Ascending aorta (tissue), 2 donors: ENCODE data around the gene TLL2. TPM values are rescaled to one million over a fixed set of nuclear protein-coding genes. Genes with fewer than 3 reads are reported as not detected.

Experiments used
- DNase-seq, 2 donors: peaks; one replicate each; pipeline ENCODE4 v3.0.0-alpha.2; 2019; ENCODE audit warnings: low spot score in 2 of 2
- H3K27ac ChIP-seq, 2 donors: fragments of 200-600 bp; sonication (generic); one replicate each; pipeline ENCODE4 v1.5.1; 2016 to 2017; ENCODE audit warnings: mild to moderate bottlenecking in 1 of 2
- H3K27me3 ChIP-seq: fragments of 200-600 bp; sonication (generic); one replicate; pipeline ENCODE4 v1.5.1; 2017
- H3K36me3 ChIP-seq, 2 donors: fragments of 200-600 bp; sonication (generic); one replicate each; pipeline ENCODE4 v1.5.1; 2016
- H3K4me1 ChIP-seq, 2 donors: fragments of 200-600 bp; sonication (generic); one replicate each; pipeline ENCODE4 v1.5.1; 2016 to 2017; ENCODE audit warnings: mild to moderate bottlenecking in 1 of 2
- H3K4me3 ChIP-seq, 2 donors: fragments of 200-600 bp; sonication (generic); one replicate each; pipeline ENCODE4 v1.5.1; 2016 to 2017; ENCODE audit warnings: mild to moderate bottlenecking in 1 of 2
- H3K9me3 ChIP-seq, 2 donors: fragments of 200-600 bp; sonication (generic); one replicate each; pipeline ENCODE4 v1.5.1; 2016
- CTCF ChIP-seq, 3 experiments: fragments of 200-600 bp in 2 of 3; fragments of 450-650 bp in 1 of 3; sonication (generic) in 2 of 3; IDR thresholded peaks; one replicate each; pipeline ENCODE4 v1.5.1; 2016 to 2019; ENCODE audit warnings: antibody characterized with exemption in 3 of 3, mild to moderate bottlenecking in 1 of 3, moderate library complexity in 1 of 3
- intact Hi-C: fragments of 100-400 bp; cut with DNase I; formaldehyde crosslinking; loops from one replicate; pipeline ENCODE4 v1.15.1; 2023
- total RNA-seq: library from RNA; depleted of rRNA; stranded (reverse); fragments of >200 nt; gene quantifications from one replicate; pipeline ENCODE4 v1.1.0, GENCODE V29; 2016

The TLL2 gene
- total RNA-seq, 1 donor from 2014 or later, result not detected

GRCh38 chr10:96419351-96419750, 94.4 kb downstream of the TLL2 start:
- H3K27me3 ChIP-seq, result no peaks in the 10 kb centered on the region
- DNase-seq, result no peak
- no peak for TF ChIP-seq CTCF (IDR thresholded peaks at IDR 0.05)
- no peak overlapping the region for H3K4me3 ChIP-seq
- H3K36me3 ChIP-seq, result no peaks in the 10 kb centered on the region
- no peak overlapping the region for H3K27ac ChIP-seq
- intact Hi-C loops, result no loop called here
- no peaks in the 10 kb centered on the region for H3K4me1 ChIP-seq
- no peaks in the 10 kb centered on the region for H3K9me3 ChIP-seq

- intact Hi-C loops, result no loop called here
- Histone ChIP-seq H3K4me3 (no peak overlapping the region), H3K36me3 (no peaks in the 10 kb centered on the region), H3K27ac (no peak overlapping the region), H3K27me3 (no peaks in the 10 kb centered on the region), H3K9me3 (no peaks in the 10 kb centered on the region), H3K4me1 (no peaks in the 10 kb centered on the region)
- no peak for DNase-seq
- no peak for TF ChIP-seq CTCF (IDR thresholded peaks at IDR 0.05)
Observed at GRCh38 chr10:96418582-96418981, 95.1 kb downstream of the TLL2 start.

- H3K27ac ChIP-seq, result no peak overlapping the region
- H3K4me1 ChIP-seq, result no peaks in the 10 kb centered on the region
- no peaks in the 10 kb centered on the region for H3K9me3 ChIP-seq
- no peak for TF ChIP-seq CTCF (IDR thresholded peaks at IDR 0.05)
- H3K36me3 ChIP-seq, result no peaks in the 10 kb centered on the region
- no peak overlapping the region for H3K4me3 ChIP-seq
- no peaks in the 10 kb centered on the region for H3K27me3 ChIP-seq
- intact Hi-C loops, result no loop called here
- DNase-seq, result no peak
Observed at GRCh38 chr10:96417441-96417840, 96.3 kb downstream of the TLL2 start.

DNA sequence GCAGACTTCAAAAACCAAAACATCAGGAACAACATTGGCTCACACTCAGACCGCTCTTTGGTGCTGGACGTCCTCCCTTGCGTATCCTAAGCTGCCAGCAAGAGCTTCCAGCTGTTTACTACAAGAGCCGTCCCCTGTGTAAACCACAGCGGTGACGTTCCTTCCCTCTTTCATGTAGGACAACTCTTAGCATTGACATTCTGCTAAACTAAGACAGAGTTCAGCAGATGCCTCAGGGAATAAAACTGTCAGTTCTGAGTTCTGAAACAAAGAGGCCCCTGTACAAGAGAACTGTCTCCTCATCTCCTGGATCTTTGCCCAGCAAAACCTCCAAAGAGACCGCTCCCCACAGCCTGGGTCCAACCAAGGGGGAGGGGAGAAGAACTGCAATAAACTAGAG, 97.1 kb downstream of the TLL2 start:
- DNase-seq, result no peak
- no peaks in the 10 kb centered on the region for H3K9me3 ChIP-seq
- intact Hi-C loops, result no loop called here
- H3K27me3 ChIP-seq, result no peaks in the 10 kb centered on the region
- no peaks in the 10 kb centered on the region for H3K36me3 ChIP-seq
- no peak overlapping the region for H3K27ac ChIP-seq
- no peak overlapping the region for H3K4me3 ChIP-seq
- TF ChIP-seq CTCF (IDR thresholded peaks at IDR 0.05), result no peak
- H3K4me1 ChIP-seq, result no peaks in the 10 kb centered on the region

GRCh38 chr10:96415891-96416554, 97.7 kb downstream of the TLL2 start:
- no peak for TF ChIP-seq CTCF (IDR thresholded peaks at IDR 0.05)
- Histone ChIP-seq H3K27me3 (no peaks in the 10 kb centered on the region), H3K36me3 (no peaks in the 10 kb centered on the region), H3K4me1 (no peaks in the 10 kb centered on the region), H3K4me3 (no peak overlapping the region), H3K27ac (no peak overlapping the region), H3K9me3 (no peaks in the 10 kb centered on the region)
- no peak for DNase-seq
- intact Hi-C loops, result no loop called here
